ENCODE results near the gene C14orf93. TPM values are rescaled to one million over a fixed set of nuclear protein-coding genes. Genes with fewer than 3 reads are reported as not detected.

C14orf93 gene, protein sequence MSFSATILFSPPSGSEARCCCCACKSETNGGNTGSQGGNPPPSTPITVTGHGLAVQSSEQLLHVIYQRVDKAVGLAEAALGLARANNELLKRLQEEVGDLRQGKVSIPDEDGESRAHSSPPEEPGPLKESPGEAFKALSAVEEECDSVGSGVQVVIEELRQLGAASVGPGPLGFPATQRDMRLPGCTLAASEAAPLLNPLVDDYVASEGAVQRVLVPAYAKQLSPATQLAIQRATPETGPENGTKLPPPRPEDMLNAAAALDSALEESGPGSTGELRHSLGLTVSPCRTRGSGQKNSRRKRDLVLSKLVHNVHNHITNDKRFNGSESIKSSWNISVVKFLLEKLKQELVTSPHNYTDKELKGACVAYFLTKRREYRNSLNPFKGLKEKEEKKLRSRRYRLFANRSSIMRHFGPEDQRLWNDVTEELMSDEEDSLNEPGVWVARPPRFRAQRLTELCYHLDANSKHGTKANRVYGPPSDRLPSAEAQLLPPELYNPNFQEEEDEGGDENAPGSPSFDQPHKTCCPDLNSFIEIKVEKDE
- total RNA-seq, result 5.6 and 6.6 TPM in 2 replicates

DNA sequence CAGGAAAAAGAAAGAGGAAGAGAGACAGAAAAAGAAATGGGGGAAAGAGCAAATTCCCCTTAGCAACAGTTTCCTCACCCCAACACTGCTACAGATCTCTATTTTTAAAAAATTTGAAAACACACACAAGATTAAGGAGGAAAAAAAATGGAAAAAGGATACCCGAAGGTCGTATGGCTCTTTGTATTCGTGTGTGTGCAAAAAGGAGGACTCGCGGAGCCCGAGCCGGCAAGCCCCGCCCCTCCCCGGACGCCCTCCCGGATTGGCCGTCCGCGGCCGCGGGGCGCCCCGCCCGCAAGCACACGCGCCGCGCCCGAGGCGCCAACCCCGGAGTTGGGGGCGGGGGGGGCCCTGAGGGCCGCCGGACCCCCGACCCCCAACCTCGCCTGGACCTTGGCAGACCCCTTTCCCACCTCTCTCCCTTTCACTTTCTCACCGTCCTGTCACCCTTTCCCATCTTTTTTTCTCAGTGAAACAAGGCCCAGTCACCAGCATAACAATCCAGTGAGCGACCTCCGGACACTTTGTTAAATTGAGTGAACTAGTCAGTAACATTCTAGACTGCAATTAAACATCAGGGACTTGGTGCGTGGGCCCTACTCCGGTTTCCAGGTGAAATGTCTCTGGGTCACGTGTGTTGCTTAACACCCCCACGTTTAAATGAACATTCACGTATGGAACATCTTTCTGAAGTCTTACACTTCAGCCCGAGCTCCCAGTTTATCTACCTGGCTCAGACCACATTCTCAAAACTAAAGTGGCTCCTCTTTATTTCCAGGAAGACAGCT lies at the start of gene C14orf93:
TSS of gene C14orf93 (minus strand) at position 205 of the 788 bp plus-strand sequence. CDS start 11,120 bp downstream, outside the sequence.
- DNase-seq (ENCODE audit: extremely low read depth, low read depth, low spot score), result no peak

- no peak for DNase-seq (ENCODE audit: extremely low read depth, low read depth, low spot score)
Measured at GRCh38 chr14:23058654-23059504, 48.9 kb upstream of the C14orf93 start.

- DNase-seq (ENCODE audit: extremely low read depth, low read depth, low spot score), result no peak
Measured at GRCh38 chr14:23057757-23058653, 48.1 kb upstream of the C14orf93 start.

- DNase-seq (ENCODE audit: extremely low read depth, low read depth, low spot score), result no peak
Measured at GRCh38 chr14:23056956-23057756, 47.2 kb upstream of the C14orf93 start, which contains the start of gene CDH24. Gene CDH24 (minus strand): TSS chr14:23057520. CDS start chr14:23055733, 1,787 bp downstream.

DNA sequence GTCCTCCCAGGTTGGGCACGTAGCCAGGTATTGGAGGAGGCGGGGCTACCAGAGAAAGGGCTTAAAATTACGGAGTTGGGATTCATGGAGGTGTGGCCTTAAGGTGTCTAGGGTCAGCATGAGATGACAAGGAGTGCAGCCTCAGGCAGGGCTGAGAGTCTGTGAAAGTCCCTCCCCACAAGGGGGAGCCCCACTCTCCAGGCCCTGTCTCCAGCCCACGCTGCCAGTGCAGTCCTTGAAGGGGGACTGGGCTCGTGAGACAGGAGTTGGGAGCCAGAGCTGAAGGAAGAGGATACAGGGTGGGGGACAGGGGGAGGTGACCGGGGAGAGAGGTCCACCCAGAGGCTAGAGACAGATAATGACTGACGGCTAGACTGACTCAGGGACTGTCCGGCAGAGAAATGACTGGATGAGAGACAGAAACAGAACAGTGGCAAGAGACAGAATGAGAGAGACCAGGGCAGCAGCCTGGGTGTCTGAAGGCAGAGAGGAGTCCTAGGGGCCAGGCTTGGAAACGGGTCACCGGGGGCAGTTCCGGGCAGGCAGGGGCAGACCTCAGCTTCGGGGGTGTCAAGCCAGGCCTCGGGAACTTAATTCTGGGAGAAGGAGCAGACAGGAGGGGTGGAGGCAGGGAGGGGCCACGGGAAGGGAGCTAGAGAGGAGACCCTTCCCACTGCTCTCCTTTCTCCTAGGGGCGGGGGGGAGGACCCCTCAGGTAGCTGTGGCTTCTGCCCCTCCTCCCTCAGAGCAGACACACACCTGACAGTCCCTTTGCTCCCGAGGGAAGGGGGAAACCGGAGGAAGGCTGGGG lies 46.4 kb upstream of the C14orf93 start:
- no peak for DNase-seq (ENCODE audit: extremely low read depth, low read depth, low spot score)

DNA sequence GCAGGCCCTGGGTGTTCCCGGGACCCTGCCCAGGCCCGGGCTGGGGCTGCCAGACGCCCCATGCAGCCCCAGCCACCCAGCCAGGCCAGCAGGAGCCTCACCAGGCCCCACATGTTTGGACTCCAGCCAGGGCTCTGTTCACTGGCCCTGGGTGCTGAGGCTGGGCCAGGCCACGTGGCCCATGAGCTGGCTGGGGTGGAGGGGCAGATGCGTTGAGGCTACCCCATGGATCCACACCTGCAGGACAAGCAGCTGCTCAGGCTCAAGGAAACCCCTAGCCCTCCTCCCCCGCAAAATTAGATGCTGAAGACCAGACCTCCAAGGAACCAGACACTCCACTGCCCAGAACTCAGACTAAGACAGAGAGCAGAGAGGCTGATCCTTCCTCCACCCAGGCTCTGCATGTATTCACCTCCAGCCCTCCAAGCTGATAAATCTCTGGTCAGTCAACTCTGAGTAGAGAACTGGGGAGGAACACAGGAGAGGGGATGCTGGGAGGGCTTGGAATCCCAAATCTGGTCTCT lies 45.7 kb upstream of the C14orf93 start:
- no peak for DNase-seq (ENCODE audit: extremely low read depth, low read depth, low spot score)

- DNase-seq (ENCODE audit: extremely low read depth, low read depth, low spot score), result no peak
Measured at GRCh38 chr14:23055147-23055550, 45.2 kb upstream of the C14orf93 start.

GRCh38 chr14:23054000-23054811 lies 44.3 kb upstream of the C14orf93 start:
- DNase-seq (ENCODE audit: extremely low read depth, low read depth, low spot score), result no peak

- DNase-seq (ENCODE audit: extremely low read depth, low read depth, low spot score), result no peak
Measured at GRCh38 chr14:23053426-23053825, 43.5 kb upstream of the C14orf93 start.

DNA sequence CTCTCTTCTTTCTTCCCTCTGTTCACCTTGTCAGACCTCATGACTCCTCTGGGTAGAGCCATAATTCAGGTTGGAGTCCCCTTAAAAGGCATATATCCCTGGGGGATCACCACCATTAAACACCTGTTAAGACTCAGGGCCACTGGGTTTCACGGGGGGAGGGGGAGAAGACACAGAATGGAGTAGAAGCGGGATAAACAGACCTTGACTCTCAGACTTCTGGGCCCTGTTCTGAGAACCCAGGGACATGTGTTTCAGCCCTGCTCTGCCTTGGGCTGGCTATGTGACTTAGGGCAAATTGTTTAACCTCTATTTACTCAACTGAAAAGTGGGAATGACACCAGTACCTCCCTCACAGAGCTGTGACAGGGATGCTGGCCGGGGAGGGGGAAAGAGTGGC lies 42.7 kb upstream of the C14orf93 start:
- DNase-seq (ENCODE audit: extremely low read depth, low read depth, low spot score), result no peak

GRCh38 chr14:23052182-23052623 lies 42.3 kb upstream of the C14orf93 start:
- no peak for DNase-seq (ENCODE audit: extremely low read depth, low read depth, low spot score)

DNA sequence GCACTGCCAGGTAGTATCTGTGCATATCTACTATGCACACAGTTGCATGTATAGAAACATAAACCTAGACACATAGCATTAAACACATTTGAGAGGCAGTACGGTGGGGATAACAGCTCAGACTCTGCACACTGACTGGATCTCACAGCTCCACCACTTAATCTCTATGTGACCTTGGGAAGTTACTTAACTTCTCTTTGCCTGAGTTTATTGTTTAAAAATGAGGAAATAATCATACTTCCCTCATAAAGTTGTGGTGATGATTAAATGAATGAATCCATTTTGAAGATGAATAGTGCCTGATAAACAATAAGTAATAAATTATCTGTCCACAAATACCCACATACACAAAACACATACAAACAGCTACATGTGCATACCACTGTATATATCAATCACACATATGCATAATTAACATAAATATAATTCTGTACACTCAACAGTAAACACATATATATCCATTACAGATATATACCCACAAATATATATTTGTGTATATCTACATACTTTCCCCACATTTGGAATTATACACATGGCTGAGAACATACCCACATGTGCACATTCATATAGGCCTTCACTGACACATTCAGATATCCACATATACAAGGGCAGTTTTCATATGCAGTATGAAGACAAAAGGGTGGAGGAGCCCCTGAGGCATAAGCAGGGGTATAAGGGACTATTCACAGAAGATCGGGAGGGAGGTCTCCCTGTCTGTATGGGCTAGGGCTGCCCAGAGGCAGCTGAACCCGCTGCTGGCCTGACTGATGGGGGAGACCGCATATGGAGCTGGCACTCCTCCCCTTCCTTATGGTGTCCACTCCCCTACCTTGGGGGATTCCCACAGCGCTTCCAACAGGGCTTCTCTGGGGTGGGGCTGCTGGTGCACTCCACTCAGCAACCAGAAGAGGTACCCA lies 41.5 kb upstream of the C14orf93 start:
- no peak for DNase-seq (ENCODE audit: extremely low read depth, low read depth, low spot score)

- DNase-seq (ENCODE audit: extremely low read depth, low read depth, low spot score), result no peak
Measured at GRCh38 chr14:23049011-23049410, 39.1 kb upstream of the C14orf93 start.

- DNase-seq (ENCODE audit: extremely low read depth, low read depth, low spot score), result no peak
Measured at GRCh38 chr14:23047751-23048693, 38.1 kb upstream of the C14orf93 start.
